HEK293T (cell line): ENCODE results near the gene VIPR2.

Experiments
- BHLHE40 ChIP-seq: fragments of 450-650 bp; IDR thresholded peaks from 2 replicates; pipeline ENCODE4 v1.6.1; 2016; ENCODE audit warnings: mild to moderate bottlenecking, moderate library complexity, borderline replicate concordance
- ELF4 ChIP-seq: fragments of 450-650 bp; IDR thresholded peaks from 2 replicates; pipeline ENCODE4 v1.6.1; 2017; ENCODE audit warnings: antibody characterized with exemption
- FOXM1 ChIP-seq: fragments of 450-650 bp; IDR thresholded peaks from 2 replicates; pipeline ENCODE4 v1.6.1; 2017; ENCODE audit warnings: mild to moderate bottlenecking, borderline replicate concordance
- HDGF ChIP-seq: fragments of 450-650 bp; IDR thresholded peaks from 2 replicates; pipeline ENCODE4 v1.6.1; 2017; ENCODE audit warnings: antibody characterized with exemption, borderline replicate concordance
- LEF1 ChIP-seq: fragments of 450-650 bp; IDR thresholded peaks from 2 replicates; pipeline ENCODE4 v1.6.1; 2017; ENCODE audit warnings: mild to moderate bottlenecking, borderline replicate concordance
- NFRKB ChIP-seq: fragments of 450-650 bp; IDR thresholded peaks from 2 replicates; pipeline ENCODE4 v1.6.1; 2016; ENCODE audit warnings: mild to moderate bottlenecking, moderate library complexity
- PKNOX1 ChIP-seq: fragments of 450-650 bp; IDR thresholded peaks from 2 replicates; pipeline ENCODE4 v1.6.1; 2016
- SP1 ChIP-seq: fragments of 450-650 bp; IDR thresholded peaks from 2 replicates; pipeline ENCODE4 v1.6.1; 2017
- SUZ12 ChIP-seq: fragments of 450-650 bp; IDR thresholded peaks from 2 replicates; pipeline ENCODE4 v1.6.1; 2016; ENCODE audit warnings: mild to moderate bottlenecking

GRCh38 chr7:159078911-159079270, 65.8 kb downstream of the VIPR2 start:
- TF ChIP-seq HDGF, result no peak
- no peak for TF ChIP-seq ELF4
- TF ChIP-seq SP1, result no peak
- no peak for TF ChIP-seq BHLHE40
- TF ChIP-seq SUZ12, result no peak
- TF ChIP-seq NFRKB, result no peak
- TF ChIP-seq FOXM1, result no peak
- no peak for TF ChIP-seq LEF1
- TF ChIP-seq PKNOX1, result no peak
